Spleen (tissue), 11 donors: Measurements from ENCODE around the gene AKR7A3. TPM values are rescaled to one million over a fixed set of nuclear protein-coding genes. Genes with fewer than 3 reads are reported as not detected.
"Not testable (repeated sequence)": the region's sequence is repeated elsewhere in the genome, so short reads cannot be mapped to it uniquely, and the experiment has no call there.

Experiments used
- DNase-seq: peaks from one replicate; pipeline ENCODE4 v3.0.0-alpha.2; 2020
- H3K27ac ChIP-seq, 8 donors: fragments of 200-600 bp; sonication (generic) in 7 of 8; 1 replicate in 4 of 8; 2 replicates in 4 of 8; pipeline versions ENCODE4 v1.5.0 to v1.8.0; 2016 to 2021; ENCODE audit warnings: inconsistent platforms in 4 of 8, mild to moderate bottlenecking in 4 of 8, moderate library complexity in 1 of 8
- H3K27me3 ChIP-seq, 7 donors: fragments of 200-600 bp; sonication (generic) in 6 of 7; replicated peaks in 1 of 7; 1 replicate in 4 of 7; 2 replicates in 3 of 7; pipeline versions ENCODE4 v1.5.0 to v1.8.0; 2016 to 2021; ENCODE audit warnings: inconsistent platforms in 3 of 7, mild to moderate bottlenecking in 1 of 7
- H3K36me3 ChIP-seq, 6 donors: fragments of 200-600 bp; sonication (generic) in 5 of 6; 1 replicate in 4 of 6; 2 replicates in 2 of 6; pipeline versions ENCODE4 v1.5.0 to v1.8.0; 2016 to 2021; ENCODE audit warnings: inconsistent platforms in 2 of 6
- H3K4me1 ChIP-seq, 6 donors: fragments of 200-600 bp; sonication (generic) in 5 of 6; 1 replicate in 3 of 6; 2 replicates in 3 of 6; pipeline versions ENCODE4 v1.5.0 to v1.8.0; 2016 to 2021; ENCODE audit warnings: inconsistent platforms in 3 of 6
- H3K4me3 ChIP-seq, 8 donors: fragments of 200-600 bp; sonication (generic) in 7 of 8; 1 replicate in 4 of 8; 2 replicates in 4 of 8; pipeline versions ENCODE4 v1.5.0 to v1.8.0; 2016 to 2021; ENCODE audit warnings: inconsistent platforms in 4 of 8, mild to moderate bottlenecking in 4 of 8, moderate library complexity in 2 of 8
- H3K9me3 ChIP-seq, 8 donors: fragments of 200-600 bp; sonication (generic) in 7 of 8; 1 replicate in 4 of 8; 2 replicates in 4 of 8; pipeline versions ENCODE4 v1.5.0 to v1.8.0; 2016 to 2021; ENCODE audit warnings: inconsistent platforms in 4 of 8
- CTCF ChIP-seq, 11 experiments: fragments of 200-600 bp in 7 of 11; fragments of 450-650 bp in 4 of 11; sonication (generic) in 4 of 11; IDR thresholded peaks in 8 of 11; conservative IDR thresholded peaks in 3 of 11; 1 replicate in 7 of 11; 2 replicates in 4 of 11; pipeline versions ENCODE4 v1.4.0 to v1.8.0; 2016 to 2021; ENCODE audit warnings: antibody characterized with exemption in 11 of 11, inconsistent platforms in 4 of 11, mild to moderate bottlenecking in 1 of 11
- POLR2A ChIP-seq, 3 donors: fragments of 450-650 bp; IDR thresholded peaks; one replicate each; pipeline ENCODE4 v1.5.1; 2017; ENCODE audit warnings: antibody characterized with exemption in 3 of 3, mild to moderate bottlenecking in 1 of 3
- POLR2AphosphoS5 ChIP-seq, 3 donors: sonication (generic); formaldehyde crosslinking; IDR thresholded peaks; one replicate each; pipeline ENCODE4 v1.5.1; 2017; ENCODE audit warnings: antibody characterized with exemption in 3 of 3
- WGBS, 5 donors: extraction: QIAGEN DNeasy Blood & Tissue Kit in 3 of 5; methylation state at CpG; one replicate each; pipeline versions ENCODE4 v1.1.5 to v1.1.7; 2013 to 2018; 5-methylcytosine and 5-hydroxymethylcytosine counted together
- intact Hi-C: fragments of 100-400 bp; cut with DNase I; formaldehyde crosslinking; loops from one replicate; pipeline ENCODE4 v1.15.0; 2023; ENCODE audit warnings: low total_unique reads
- polyA plus RNA-seq, 3 donors: library from polyadenylated mRNA; stranded (reverse); fragments of 200-250 nt; gene quantifications; one replicate each; pipeline ENCODE4 v1.2.1, GENCODE V29; 2013
- total RNA-seq, 7 donors: library from RNA; depleted of rRNA in 3 of 7; stranded (reverse); fragments of >200 nt in 3 of 7; fragmentation: NEBNext Ultra II Directional in 4 of 7; extraction: Animal tissue kit (Norgen Biotek cat#: 25700) in 4 of 7; gene quantifications; one replicate each; pipeline versions ENCODE4 v1.1.0 to v1.2.1, GENCODE V29; 2016 to 2021
- donor health status: healthy with polysubstance abuse.
- donor health status: DM: no; HTN: no; CAD: no; lungs with moderate emphysema.
- donor health status: DM: no; HTN: no; CAD: no.
- donor health status: Bipolar disorder and iron deficiency.
- donor health status: healthy.
- donor health status: DM: no; HTN: no; CAD: no.
- donor health status: DM: yes; HTN: yes; CAD: no.

The AKR7A3 gene
- total and polyA plus RNA-seq, 10 donors = 0.55 to 2.2 (median 1.2) TPM

- H3K4me3 ChIP-seq = no peak overlapping the region
- H3K4me1 ChIP-seq = peaks cover 4 to 36% (median 15%) of the 10 kb centered on the region in 6 donors
- 90 to 98% (median 93%) methylated on average over 9 to 10 of the region's 10 CpGs for WGBS, 5 donors
- H3K27me3 ChIP-seq = no peaks in the 10 kb centered on the region
- intact Hi-C loops = no loop called here
- DNase-seq = no peak
- peaks cover 0 to 66% (median 57%) of the 10 kb centered on the region in 6 donors for H3K36me3 ChIP-seq
- no peaks in the 10 kb centered on the region for H3K9me3 ChIP-seq
- no peak overlapping the region for H3K27ac ChIP-seq
- no peak for TF ChIP-seq POLR2A (IDR thresholded peaks at IDR 0.05)
- no peak for TF ChIP-seq POLR2AphosphoS5 (IDR thresholded peaks at IDR 0.05)
- TF ChIP-seq CTCF (IDR thresholded peaks at IDR 0.05 in 8 of 11, conservative IDR thresholded peaks at IDR 0.05 in 3 of 11) = no peak
Measured at GRCh38 chr1:19258353-19258752, 30.2 kb downstream of the AKR7A3 start.

- Histone ChIP-seq H3K27ac (peak overlapping the region in 4 of 8 donors; percentile 13 to 53 (median 23)), H3K9me3 (no peaks in the 10 kb centered on the region), H3K4me3 (no peak overlapping the region), H3K27me3 (no peaks in the 10 kb centered on the region), H3K36me3 (peaks cover 0 to 66% (median 57%) of the 10 kb centered on the region in 6 donors), H3K4me1 (peaks cover 14 to 47% (median 25%) of the 10 kb centered on the region in 6 donors)
- TF ChIP-seq POLR2AphosphoS5 (IDR thresholded peaks at IDR 0.05) (peak in 1 of 3 donors; percentile 9), POLR2A (IDR thresholded peaks at IDR 0.05) (no peak)
- WGBS, 5 donors = 68 to 78% (median 73%) methylated on average over 14 to 15 of the region's 15 CpGs
- intact Hi-C loops = no loop called here
- DNase-seq = no peak
Measured at GRCh38 chr1:19257178-19257914, 31.2 kb downstream of the AKR7A3 start.

- DNase-seq, H3K27me3 ChIP-seq, H3K4me3 ChIP-seq, H3K9me3 ChIP-seq, intact Hi-C loops: not testable (repeated sequence)
- Histone ChIP-seq H3K4me1 (peaks cover 15 to 53% (median 30%) of the 10 kb centered on the region in 6 donors), H3K36me3 (peaks cover 0 to 66% (median 57%) of the 10 kb centered on the region in 6 donors), H3K27ac (peak overlapping the region in 1 of 8 donors; percentile 53)
- 90 to 96% (median 93%) methylated on average over 3 to 5 of the region's 5 CpGs for WGBS, 5 donors
Measured at GRCh38 chr1:19256301-19256700, 32.3 kb downstream of the AKR7A3 start.

- Histone ChIP-seq H3K27me3 (no peaks in the 10 kb centered on the region), H3K4me3 (no peak overlapping the region), H3K27ac (no peak overlapping the region), H3K9me3 (no peaks in the 10 kb centered on the region), H3K36me3 (peaks cover 0 to 60% (median 51%) of the 10 kb centered on the region in 6 donors), H3K4me1 (peaks cover 20 to 56% (median 32%) of the 10 kb centered on the region in 6 donors)
- WGBS, 5 donors = 83 to 93% (median 87%) methylated on average over 4 of the region's 4 CpGs
- intact Hi-C loops = no loop called here
- DNase-seq = no peak
- TF ChIP-seq POLR2AphosphoS5 (IDR thresholded peaks at IDR 0.05) (no peak), CTCF (IDR thresholded peaks at IDR 0.05 in 8 of 11, conservative IDR thresholded peaks at IDR 0.05 in 3 of 11) (no peak)
Measured at GRCh38 chr1:19255288-19255687, 33.3 kb downstream of the AKR7A3 start.

- no peaks in the 10 kb centered on the region for H3K9me3 ChIP-seq
- DNase-seq = no peak
- no peak overlapping the region for H3K27ac ChIP-seq
- TF ChIP-seq POLR2A (IDR thresholded peaks at IDR 0.05) (no peak), POLR2AphosphoS5 (IDR thresholded peaks at IDR 0.05) (no peak), CTCF (IDR thresholded peaks at IDR 0.05 in 8 of 11, conservative IDR thresholded peaks at IDR 0.05 in 3 of 11) (no peak)
- no peaks in the 10 kb centered on the region for H3K27me3 ChIP-seq
- peaks cover 21 to 58% (median 40%) of the 10 kb centered on the region in 6 donors for H3K4me1 ChIP-seq
- no peak overlapping the region for H3K4me3 ChIP-seq
- H3K36me3 ChIP-seq = peaks cover 0 to 51% (median 42%) of the 10 kb centered on the region in 6 donors
- intact Hi-C loops = no loop called here
Measured at GRCh38 chr1:19254416-19254815, 34.2 kb downstream of the AKR7A3 start.
